Mesodermal cell (in vitro differentiated cells): ENCODE results near the gene LAMTOR2.

Source experiments
- H3K27ac ChIP-seq: 2 replicates; pipeline ENCODE4 v1.7.0; 2013; ENCODE audit warnings: mild to moderate bottlenecking, low read depth, low read length, moderate library complexity; ENCODE audit not compliant: severe bottlenecking
- H3K36me3 ChIP-seq: 2 replicates; pipeline ENCODE4 v1.7.1; 2013; ENCODE audit warnings: mild to moderate bottlenecking, low read length, moderate library complexity; ENCODE audit not compliant: control insufficient read depth, insufficient read depth
- H3K4me1 ChIP-seq: one replicate; pipeline ENCODE4 v1.7.1; 2013; ENCODE audit warnings: mild to moderate bottlenecking, low read length; ENCODE audit not compliant: insufficient read depth, control insufficient read depth, poor library complexity, severe bottlenecking
- H3K4me3 ChIP-seq: 2 replicates; pipeline ENCODE4 v1.7.0; 2013; ENCODE audit warnings: low read length, control low read depth, mild to moderate bottlenecking; ENCODE audit not compliant: insufficient read depth, poor library complexity, severe bottlenecking; ENCODE audit errors: extremely low read depth
- H3K9me3 ChIP-seq: 2 replicates; pipeline ENCODE4 v1.7.1; 2013; ENCODE audit warnings: mild to moderate bottlenecking, low read length, moderate library complexity; ENCODE audit not compliant: control insufficient read depth
- WGBS, 2 experiments: methylation state at CpG; one replicate each; pipeline ENCODE4 v1.1.5; 2013; ENCODE audit warnings: missing lambda C conversion rate in 2 of 2; ENCODE audit not compliant: insufficient coverage in 2 of 2; 5-methylcytosine and 5-hydroxymethylcytosine counted together

The LAMTOR2 gene

DNA sequence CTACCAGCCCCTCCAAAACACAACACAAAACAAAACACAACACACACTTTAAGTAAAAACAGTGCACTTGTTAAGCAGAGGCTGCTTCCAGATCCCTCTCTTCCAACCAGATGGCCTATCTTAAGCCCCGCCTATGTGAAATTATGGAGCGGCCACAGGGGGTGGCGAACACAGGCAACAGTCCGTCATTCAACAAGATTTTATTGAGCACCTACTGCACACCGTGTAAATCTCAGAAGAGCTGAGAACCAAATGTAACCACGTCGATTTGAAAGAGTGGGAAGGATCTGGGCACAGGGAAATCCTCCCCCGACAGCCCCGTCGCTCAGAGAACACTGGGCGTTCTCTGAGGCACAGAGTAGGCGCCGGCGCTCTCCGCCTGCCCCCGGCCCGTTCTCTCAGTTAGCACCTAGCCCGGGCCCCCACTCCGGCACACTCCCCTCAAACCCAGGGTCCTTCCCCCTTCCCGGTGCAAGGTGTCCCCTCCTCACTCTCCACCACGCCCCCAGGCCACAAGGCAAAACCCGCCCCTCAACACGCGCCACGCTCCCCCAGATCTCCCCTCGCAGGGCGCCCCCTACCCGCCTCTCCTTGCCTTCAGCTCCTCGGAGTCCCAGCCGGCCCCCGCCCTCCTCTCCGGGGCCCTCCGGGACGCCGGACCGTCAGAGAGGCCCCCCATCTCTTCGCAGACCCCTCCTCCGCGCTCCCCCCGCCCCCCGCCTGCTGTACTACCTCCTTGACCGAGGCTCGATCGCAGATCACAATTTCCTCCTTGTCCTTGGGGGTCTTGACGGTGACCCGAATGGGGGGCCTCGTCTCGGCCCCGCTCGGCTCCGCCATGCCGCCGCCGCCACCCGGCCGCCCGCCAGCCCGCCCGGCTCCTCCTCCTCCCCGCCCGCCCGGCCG is 1.5 kb upstream of the LAMTOR2 start:
- Histone ChIP-seq H3K4me3 (peak overlapping the region; percentile 89), H3K9me3 (no peaks in the 10 kb centered on the region), H3K27ac (peak overlapping the region; percentile 99), H3K4me1 (peaks cover 7% of the 10 kb centered on the region), H3K36me3 (peaks cover 59% of the 10 kb centered on the region)
- 0% methylated on average over 8 to 21 of the region's 63 CpGs for whole genome bisulfite sequencing, 2 experiments

DNA sequence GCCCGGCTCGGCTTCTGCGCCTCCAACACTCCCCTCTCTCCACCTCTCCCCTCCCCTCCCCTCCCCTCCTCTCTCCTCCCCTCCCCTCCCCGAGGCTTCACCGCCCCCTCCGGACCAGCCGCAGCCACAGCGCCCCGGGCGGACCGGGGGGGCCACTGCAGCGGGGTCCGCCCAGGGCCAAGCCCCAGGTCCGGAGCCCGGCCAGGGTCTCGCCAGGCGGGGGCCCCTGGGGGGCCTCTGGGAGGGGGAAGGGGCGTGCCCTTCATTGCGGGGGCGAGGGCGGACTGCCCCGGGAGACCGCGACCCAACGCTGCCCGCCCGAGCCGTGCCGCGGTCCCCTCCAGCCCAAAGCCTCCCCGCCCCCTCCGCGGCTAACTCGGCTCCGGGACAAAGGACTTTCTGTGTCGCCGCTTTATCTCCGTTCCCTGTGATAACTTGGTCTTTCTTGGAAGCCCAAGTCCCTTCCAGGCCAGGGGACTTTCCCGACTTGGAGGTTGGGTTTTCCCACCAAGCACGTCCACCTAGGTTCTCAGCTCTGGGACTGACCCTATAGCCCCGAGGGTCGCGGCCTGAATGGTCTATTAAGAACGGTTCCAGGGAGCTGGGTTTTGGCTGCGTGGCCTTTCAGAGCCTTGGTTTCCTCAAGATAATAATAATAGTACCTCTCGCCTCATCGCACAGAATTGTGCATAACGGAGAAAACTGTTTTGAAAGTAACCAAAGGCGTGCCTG is 648 bp upstream of the LAMTOR2 start, which contains the start of gene UBQLN4:
Gene UBQLN4 (minus strand): TSS at position 31 of the 732 bp plus-strand sequence. CDS start 97 bp downstream, outside the sequence.
- peak within 1 kb of the TSS; percentile 89 for H3K4me3 ChIP-seq
- H3K9me3 ChIP-seq, result no peaks in the 10 kb centered on the region
- peaks cover 59% of the 10 kb centered on the region for H3K36me3 ChIP-seq
- H3K27ac ChIP-seq, result peak within 1 kb of the TSS; percentile 99
- WGBS, 2 experiments, result 0% methylated on average over 32 to 36 of the region's 49 CpGs
- peaks cover 7% of the 10 kb centered on the region for H3K4me1 ChIP-seq

- Histone ChIP-seq H3K36me3 (peaks cover 44% of the 10 kb centered on the region), H3K9me3 (no peaks in the 10 kb centered on the region), H3K4me1 (peaks cover 7% of the 10 kb centered on the region), H3K27ac (peak overlapping the region; percentile 99), H3K4me3 (peak overlapping the region; percentile 89)
- 2 to 21% methylated on average over 7 to 13 of the region's 17 CpGs for WGBS, 2 experiments
Measured at GRCh38 chr1:156055281-156056048, 883 bp downstream of the LAMTOR2 start.

DNA sequence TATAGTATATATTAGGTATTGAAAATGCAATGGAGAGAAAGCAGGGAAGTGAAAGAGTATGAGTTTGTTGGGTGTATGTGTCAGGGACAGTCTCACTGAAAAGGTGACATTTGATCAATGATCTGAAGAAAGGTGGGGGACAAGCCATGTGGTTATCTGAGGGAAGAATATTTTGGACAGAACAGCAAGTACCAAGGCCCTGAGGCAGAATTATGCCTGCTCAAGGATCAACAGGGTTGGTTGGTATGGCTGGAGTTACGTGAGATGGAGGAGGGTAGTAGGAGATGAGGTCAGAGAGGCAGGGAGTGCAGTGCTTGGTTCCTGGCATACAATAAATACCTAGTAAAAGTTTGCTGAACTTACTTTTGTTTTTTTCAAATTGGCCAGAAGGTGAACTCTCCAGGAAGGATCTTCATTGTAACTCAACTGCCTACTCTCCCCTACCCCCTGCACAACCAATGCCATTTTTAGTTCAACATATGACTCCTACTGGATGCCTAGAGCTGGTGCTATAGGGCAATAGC is 1.8 kb downstream of the LAMTOR2 start:
- no peak overlapping the region for H3K4me3 ChIP-seq
- peaks cover 15% of the 10 kb centered on the region for H3K4me1 ChIP-seq
- no peak overlapping the region for H3K27ac ChIP-seq
- H3K36me3 ChIP-seq, result peaks cover 34% of the 10 kb centered on the region
- no peaks in the 10 kb centered on the region for H3K9me3 ChIP-seq
- 100% methylated on average over 1 of the region's 1 CpG for WGBS, 2 experiments

DNA sequence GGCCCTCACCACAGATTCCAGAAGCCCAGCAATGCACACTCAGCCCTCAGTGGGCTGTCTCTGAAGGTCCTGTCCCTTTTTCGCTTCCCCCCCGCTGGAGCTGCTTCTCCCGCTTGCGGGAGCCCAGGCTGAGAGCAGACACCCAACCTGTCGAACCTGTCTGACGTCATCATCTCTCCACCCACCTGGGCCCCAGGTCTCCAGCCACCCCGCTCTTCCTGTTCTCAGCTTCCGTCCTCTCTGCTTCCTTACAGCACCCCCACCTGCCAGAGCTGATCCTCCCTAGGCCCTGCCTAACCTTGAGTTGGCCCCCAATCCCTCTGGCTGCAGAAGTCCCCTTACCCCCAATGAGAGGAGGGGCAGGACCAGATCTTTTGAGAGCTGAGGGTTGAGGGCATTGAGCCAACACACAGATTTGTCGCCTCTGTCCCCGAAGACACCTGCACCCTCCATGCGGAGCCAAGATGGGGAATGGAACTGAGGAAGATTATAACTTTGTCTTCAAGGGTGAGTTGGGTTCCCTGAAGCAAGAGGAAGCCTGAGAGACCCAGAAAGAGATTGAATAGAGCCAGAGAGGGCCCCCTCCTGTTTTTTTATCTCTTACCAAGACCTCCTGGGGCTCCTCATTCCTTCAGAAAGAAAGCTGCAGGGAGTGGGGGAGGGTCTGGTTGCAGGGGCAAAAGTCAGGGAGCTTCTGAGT is 6.5 kb downstream of the LAMTOR2 start, which contains the start of gene RAB25:
Gene RAB25 (plus strand): TSS at position 224 of the 700 bp plus-strand sequence. CDS start 241 bp downstream, at position 465.
- 39 to 50% methylated on average over 5 to 10 of the region's 11 CpGs for WGBS, 2 experiments
- no peak within 1 kb of the TSS for H3K4me3 ChIP-seq
- no peak within 1 kb of the TSS for H3K27ac ChIP-seq

GRCh38 chr1:156062189-156062588 is 7.6 kb downstream of the LAMTOR2 start:
- Histone ChIP-seq H3K36me3 (peaks cover 17% of the 10 kb centered on the region), H3K27ac (no peak overlapping the region), H3K9me3 (no peaks in the 10 kb centered on the region), H3K4me3 (no peak overlapping the region), H3K4me1 (peaks cover 11% of the 10 kb centered on the region)
- 67 to 77% methylated on average over 1 to 2 of the region's 3 CpGs for WGBS, 2 experiments

More for the DNA sequence above, 6.5 kb downstream of the LAMTOR2 start, which contains the start of gene RAB25:
- Histone ChIP-seq H3K9me3 (no peaks in the 10 kb centered on the region), H3K4me1 (peaks cover 12% of the 10 kb centered on the region), H3K36me3 (peaks cover 23% of the 10 kb centered on the region)

- H3K4me3 ChIP-seq, result no peak overlapping the region
- H3K4me1 ChIP-seq, result peaks cover 11% of the 10 kb centered on the region
- H3K36me3 ChIP-seq, result no peaks in the 10 kb centered on the region
- WGBS, 2 experiments, result no CpG with 5 or more reads among the region's 2 CpGs
- H3K9me3 ChIP-seq, result no peaks in the 10 kb centered on the region
- peak overlapping the region; percentile 32 for H3K27ac ChIP-seq
Measured at GRCh38 chr1:156063997-156064285, 9.4 kb downstream of the LAMTOR2 start.

- 90 to 100% methylated on average over 2 of the region's 2 CpGs for WGBS, 2 experiments
- peaks cover 11% of the 10 kb centered on the region for H3K4me1 ChIP-seq
- no peaks in the 10 kb centered on the region for H3K36me3 ChIP-seq
- no peak overlapping the region for H3K27ac ChIP-seq
- H3K4me3 ChIP-seq, result no peak overlapping the region
- H3K9me3 ChIP-seq, result no peaks in the 10 kb centered on the region
Measured at GRCh38 chr1:156064615-156065014, 10.0 kb downstream of the LAMTOR2 start.

- no peak overlapping the region for H3K27ac ChIP-seq
- 94 to 96% methylated on average over 3 of the region's 3 CpGs for WGBS, 2 experiments
Measured at GRCh38 chr1:156065212-156065611, 10.6 kb downstream of the LAMTOR2 start.

GRCh38 chr1:156065871-156066270 is 11.3 kb downstream of the LAMTOR2 start:
- 70 to 86% methylated on average over 11 to 15 of the region's 16 CpGs for WGBS, 2 experiments
- no peak overlapping the region for H3K27ac ChIP-seq

More at GRCh38 chr1:156065212-156065611, 10.6 kb downstream of the LAMTOR2 start:
- Histone ChIP-seq H3K9me3 (no peaks in the 10 kb centered on the region), H3K4me1 (peaks cover 11% of the 10 kb centered on the region), H3K4me3 (no peak overlapping the region), H3K36me3 (no peaks in the 10 kb centered on the region)

More at GRCh38 chr1:156065871-156066270, 11.3 kb downstream of the LAMTOR2 start:
- Histone ChIP-seq H3K4me3 (no peak overlapping the region), H3K36me3 (no peaks in the 10 kb centered on the region), H3K9me3 (no peaks in the 10 kb centered on the region), H3K4me1 (peaks cover 8% of the 10 kb centered on the region)
